Peyer's patch (tissue), 4 donors: ENCODE measurements around the gene GTF3C1.

Experiments used
- POLR2A ChIP-seq, 2 donors: fragments of 450-650 bp; IDR thresholded peaks; one replicate each; pipeline ENCODE4 v1.5.1; 2017; ENCODE audit warnings: antibody characterized with exemption in 2 of 2, mild to moderate bottlenecking in 2 of 2, moderate library complexity in 2 of 2
- TF ChIP-seq, protein P1 (sequence below), 6 experiments: fragments of 450-650 bp in 4 of 6; fragments of 200-600 bp in 2 of 6; sonication (generic) in 1 of 6; IDR thresholded peaks; one replicate each; pipeline ENCODE4 v1.5.1; 2017 to 2019; ENCODE audit warnings: antibody characterized with exemption in 6 of 6, mild to moderate bottlenecking in 3 of 6, moderate library complexity in 1 of 6

DNA sequence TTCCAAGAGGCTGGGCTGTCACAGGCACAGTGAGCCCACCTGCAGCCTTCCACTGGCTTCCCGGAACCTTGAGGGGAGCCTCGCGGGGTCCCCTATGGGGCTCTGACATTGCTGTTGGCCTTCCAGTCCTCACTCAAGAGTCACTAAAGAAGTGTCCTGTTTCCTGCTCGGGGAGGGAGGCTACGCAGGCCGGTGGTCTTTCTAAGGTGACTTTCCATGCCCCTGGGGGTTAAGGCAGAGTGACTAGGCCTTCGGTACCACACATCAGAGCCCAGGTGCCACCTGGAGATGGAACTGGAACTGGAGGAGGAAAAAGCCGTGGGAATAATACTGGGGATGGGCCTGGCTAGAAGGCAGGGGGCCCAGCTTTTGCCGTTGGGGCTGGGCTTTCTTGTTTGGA is 75.7 kb downstream of the GTF3C1 start:
- TF ChIP-seq, protein P1, sequence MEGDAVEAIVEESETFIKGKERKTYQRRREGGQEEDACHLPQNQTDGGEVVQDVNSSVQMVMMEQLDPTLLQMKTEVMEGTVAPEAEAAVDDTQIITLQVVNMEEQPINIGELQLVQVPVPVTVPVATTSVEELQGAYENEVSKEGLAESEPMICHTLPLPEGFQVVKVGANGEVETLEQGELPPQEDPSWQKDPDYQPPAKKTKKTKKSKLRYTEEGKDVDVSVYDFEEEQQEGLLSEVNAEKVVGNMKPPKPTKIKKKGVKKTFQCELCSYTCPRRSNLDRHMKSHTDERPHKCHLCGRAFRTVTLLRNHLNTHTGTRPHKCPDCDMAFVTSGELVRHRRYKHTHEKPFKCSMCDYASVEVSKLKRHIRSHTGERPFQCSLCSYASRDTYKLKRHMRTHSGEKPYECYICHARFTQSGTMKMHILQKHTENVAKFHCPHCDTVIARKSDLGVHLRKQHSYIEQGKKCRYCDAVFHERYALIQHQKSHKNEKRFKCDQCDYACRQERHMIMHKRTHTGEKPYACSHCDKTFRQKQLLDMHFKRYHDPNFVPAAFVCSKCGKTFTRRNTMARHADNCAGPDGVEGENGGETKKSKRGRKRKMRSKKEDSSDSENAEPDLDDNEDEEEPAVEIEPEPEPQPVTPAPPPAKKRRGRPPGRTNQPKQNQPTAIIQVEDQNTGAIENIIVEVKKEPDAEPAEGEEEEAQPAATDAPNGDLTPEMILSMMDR (IDR thresholded peaks at IDR 0.05) = no peak
- no peak for TF ChIP-seq POLR2A (IDR thresholded peaks at IDR 0.05)
